Measurements from ENCODE around the gene IFNAR1. TPM values are rescaled to one million over a fixed set of nuclear protein-coding genes. Genes with fewer than 3 reads are reported as not detected.
"Not testable (repeated sequence)": the region's sequence is repeated elsewhere in the genome, so short reads cannot be mapped to it uniquely, and the experiment has no call there.

The IFNAR1 gene
- total and polyA plus RNA-seq, 5 donors, result 9.6 to 28.7 (median 25.1) TPM

GRCh38 chr21:33308586-33309490 lies 15.9 kb upstream of the IFNAR1 start:
- 33% methylated on average over 6 of the region's 6 CpGs for WGBS
- DNase-seq (no peak), ATAC-seq (no peak)
- Histone ChIP-seq H3K27me3 (ENCODE audit: control insufficient read depth, insufficient read depth) (no peaks in the 10 kb centered on the region), H3K4me3 (ENCODE audit: low read length) (no peak overlapping the region), H3K27ac (ENCODE audit: low read length) (no peak overlapping the region), H3K4me1 (ENCODE audit: control insufficient read depth, insufficient read depth, low read length) (no peaks in the 10 kb centered on the region), H3K9me3 (ENCODE audit: control insufficient read depth, low read length) (no peaks in the 10 kb centered on the region)
- intact Hi-C loops (cut with DNase I), result no loop called here

GRCh38 chr21:33309778-33310177 lies 15.0 kb upstream of the IFNAR1 start:
- Histone ChIP-seq H3K4me3 (ENCODE audit: low read length) (no peak overlapping the region), H3K27ac (ENCODE audit: low read length) (no peak overlapping the region), H3K9me3 (ENCODE audit: control insufficient read depth, low read length) (no peaks in the 10 kb centered on the region), H3K4me1 (ENCODE audit: control insufficient read depth, insufficient read depth, low read length) (no peaks in the 10 kb centered on the region), H3K27me3 (ENCODE audit: control insufficient read depth, insufficient read depth) (no peaks in the 10 kb centered on the region)
- intact Hi-C loops (cut with DNase I), result no loop called here
- 96% methylated on average over 1 of the region's 1 CpG for WGBS
- DNase-seq (no peak), ATAC-seq (no peak)

GRCh38 chr21:33312121-33312520 lies 12.6 kb upstream of the IFNAR1 start:
- Histone ChIP-seq H3K4me3 (ENCODE audit: low read length) (no peak overlapping the region), H3K9me3 (ENCODE audit: control insufficient read depth, low read length) (no peaks in the 10 kb centered on the region), H3K27me3 (ENCODE audit: control insufficient read depth, insufficient read depth) (no peaks in the 10 kb centered on the region), H3K4me1 (ENCODE audit: control insufficient read depth, insufficient read depth, low read length) (no peaks in the 10 kb centered on the region), H3K27ac (ENCODE audit: low read length) (no peak overlapping the region)
- intact Hi-C loops (cut with DNase I), result no loop called here
- no peak for ATAC-seq
- WGBS, result 90% methylated on average over 3 of the region's 3 CpGs
- no peak for DNase-seq

DNA sequence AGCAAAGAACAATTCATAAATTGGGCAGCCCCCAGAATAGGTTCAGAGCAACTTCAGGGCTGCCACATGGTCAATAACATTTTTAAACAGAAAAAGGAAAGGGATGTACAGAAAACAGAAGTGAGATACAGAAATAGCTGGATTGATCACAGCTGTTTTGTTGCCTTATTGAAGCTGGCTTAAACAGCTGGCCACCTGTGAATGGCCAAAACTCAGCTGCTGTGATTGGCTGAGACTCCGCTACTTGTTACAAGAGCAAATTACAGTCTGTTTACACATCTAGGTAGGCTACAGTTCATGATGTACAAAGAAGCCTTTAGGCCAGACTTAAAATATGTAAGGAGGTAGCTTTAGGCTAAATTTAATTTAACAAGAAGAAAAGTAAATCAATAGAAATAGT lies 11.6 kb upstream of the IFNAR1 start:
- Histone ChIP-seq H3K27me3 (ENCODE audit: control insufficient read depth, insufficient read depth) (no peaks in the 10 kb centered on the region), H3K9me3 (ENCODE audit: control insufficient read depth, low read length) (no peaks in the 10 kb centered on the region), H3K4me1 (ENCODE audit: control insufficient read depth, insufficient read depth, low read length) (no peaks in the 10 kb centered on the region), H3K27ac (ENCODE audit: low read length) (no peak overlapping the region), H3K4me3 (ENCODE audit: low read length) (no peak overlapping the region)
- no peak for DNase-seq
- intact Hi-C loops (cut with DNase I), result no loop called here
- WGBS, result 97% methylated on average over 1 of the region's 1 CpG
- no peak for ATAC-seq

GRCh38 chr21:33313611-33314010 lies 11.2 kb upstream of the IFNAR1 start:
- Histone ChIP-seq H3K27ac (ENCODE audit: low read length) (no peak overlapping the region), H3K27me3 (ENCODE audit: control insufficient read depth, insufficient read depth) (no peaks in the 10 kb centered on the region), H3K9me3 (ENCODE audit: control insufficient read depth, low read length) (no peaks in the 10 kb centered on the region), H3K4me1 (ENCODE audit: control insufficient read depth, insufficient read depth, low read length) (no peaks in the 10 kb centered on the region), H3K4me3 (ENCODE audit: low read length) (no peak overlapping the region)
- no peak for ATAC-seq
- WGBS, result 81% methylated on average over 4 of the region's 4 CpGs
- intact Hi-C loops (cut with DNase I), result no loop called here
- no peak for DNase-seq

DNA sequence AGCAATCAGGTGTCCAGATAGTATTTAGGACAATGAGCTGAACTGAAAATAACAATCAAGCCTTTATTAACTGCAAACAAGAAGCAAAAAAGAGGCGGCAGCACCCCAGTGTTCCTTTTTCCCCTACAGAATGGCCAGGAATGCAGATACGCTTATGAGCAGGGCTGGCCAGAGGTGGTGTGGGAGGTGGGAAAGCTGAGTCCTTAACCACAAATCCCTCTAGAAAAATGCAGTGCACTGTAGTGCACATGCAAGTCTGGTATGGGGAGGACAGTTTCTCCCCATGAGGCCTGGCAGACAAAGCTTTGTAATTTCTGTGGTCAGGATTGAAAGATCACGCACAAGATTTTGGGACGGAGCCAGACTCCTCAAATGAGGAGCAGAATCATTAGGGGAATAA lies 10.7 kb upstream of the IFNAR1 start:
- Histone ChIP-seq H3K4me1 (ENCODE audit: control insufficient read depth, insufficient read depth, low read length) (no peaks in the 10 kb centered on the region), H3K4me3 (ENCODE audit: low read length) (no peak overlapping the region), H3K27ac (ENCODE audit: low read length) (no peak overlapping the region), H3K27me3 (ENCODE audit: control insufficient read depth, insufficient read depth) (no peaks in the 10 kb centered on the region), H3K9me3 (ENCODE audit: control insufficient read depth, low read length) (no peaks in the 10 kb centered on the region)
- no peak for DNase-seq
- 77% methylated on average over 4 of the region's 4 CpGs for WGBS
- intact Hi-C loops (cut with DNase I), result no loop called here
- no peak for ATAC-seq

GRCh38 chr21:33315946-33316710 lies 8.6 kb upstream of the IFNAR1 start:
- no peak overlapping the region for H3K4me3 ChIP-seq (ENCODE audit: low read length)
- DNase-seq, result no peak
- WGBS, result 72% methylated on average over 5 of the region's 5 CpGs
- no peak for ATAC-seq
- H3K27ac ChIP-seq (ENCODE audit: low read length), result no peak overlapping the region
- H3K27me3 ChIP-seq (ENCODE audit: control insufficient read depth, insufficient read depth), result no peaks in the 10 kb centered on the region
- no peaks in the 10 kb centered on the region for H3K9me3 ChIP-seq (ENCODE audit: control insufficient read depth, low read length)
- intact Hi-C loops (cut with DNase I), result no loop called here
- no peaks in the 10 kb centered on the region for H3K4me1 ChIP-seq (ENCODE audit: control insufficient read depth, insufficient read depth, low read length)

DNA sequence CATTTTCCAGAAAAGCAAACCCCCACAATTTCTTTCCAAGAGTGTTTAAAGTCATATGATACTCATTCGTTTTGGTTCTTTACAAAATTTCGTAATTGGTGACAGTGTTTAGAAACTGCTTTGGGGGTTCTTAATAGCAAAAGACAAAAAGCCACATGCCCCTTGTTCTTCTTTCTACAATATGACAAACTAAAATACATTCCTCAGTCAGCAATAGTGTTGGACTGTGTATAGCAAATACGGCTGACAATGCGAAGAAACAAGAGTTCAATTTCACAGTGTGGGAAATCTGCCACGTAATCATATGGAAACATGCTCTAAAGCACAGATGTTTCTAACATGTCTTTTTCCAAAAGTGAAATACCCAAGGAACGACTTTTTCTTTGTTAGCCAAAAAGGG lies 7.6 kb upstream of the IFNAR1 start:
- no peak for DNase-seq
- H3K27ac ChIP-seq (ENCODE audit: low read length), result no peak overlapping the region
- H3K4me3 ChIP-seq (ENCODE audit: low read length), result no peak overlapping the region
- no peaks in the 10 kb centered on the region for H3K9me3 ChIP-seq (ENCODE audit: control insufficient read depth, low read length)
- intact Hi-C loops (cut with DNase I), result no loop called here
- H3K4me1 ChIP-seq (ENCODE audit: control insufficient read depth, insufficient read depth, low read length), result no peaks in the 10 kb centered on the region
- 52% methylated on average over 6 of the region's 6 CpGs for WGBS
- H3K27me3 ChIP-seq (ENCODE audit: control insufficient read depth, insufficient read depth), result no peaks in the 10 kb centered on the region
- ATAC-seq, result no peak

- Histone ChIP-seq H3K4me3 (ENCODE audit: low read length) (no peak overlapping the region), H3K9me3 (ENCODE audit: control insufficient read depth, low read length) (no peaks in the 10 kb centered on the region), H3K27ac (ENCODE audit: low read length) (no peak overlapping the region), H3K4me1 (ENCODE audit: control insufficient read depth, insufficient read depth, low read length) (no peaks in the 10 kb centered on the region), H3K27me3 (ENCODE audit: control insufficient read depth, insufficient read depth) (no peaks in the 10 kb centered on the region)
- intact Hi-C loops (cut with DNase I), result no loop called here
- WGBS, result 86% methylated on average over 14 of the region's 14 CpGs
- DNase-seq (no peak), ATAC-seq (no peak)
Measured at GRCh38 chr21:33317786-33318486, 6.8 kb upstream of the IFNAR1 start.

DNA sequence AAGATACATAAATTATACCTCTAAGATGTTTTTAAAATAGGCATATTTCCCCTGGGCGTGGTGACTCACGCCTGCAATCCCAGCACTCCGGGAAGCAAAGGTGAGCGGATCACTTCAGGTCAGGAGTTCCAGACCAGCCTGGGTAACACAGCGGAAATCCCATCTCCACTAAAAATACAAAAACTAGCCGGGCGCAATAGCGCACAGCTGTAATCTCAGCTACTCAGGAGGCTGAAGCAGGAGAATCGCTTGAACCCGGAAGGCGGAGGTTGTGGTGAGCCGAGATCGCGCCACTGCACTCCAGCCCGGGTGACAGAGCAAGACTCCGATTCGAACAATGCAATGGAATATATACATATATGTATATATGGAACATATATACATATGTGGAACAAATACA lies 3.8 kb upstream of the IFNAR1 start:
- DNase-seq; H3K4me1 ChIP-seq (ENCODE audit: control insufficient read depth, insufficient read depth, low read length); H3K27me3 ChIP-seq (ENCODE audit: control insufficient read depth, insufficient read depth); H3K27ac ChIP-seq (ENCODE audit: low read length); ATAC-seq; intact Hi-C loops (cut with DNase I); H3K4me3 ChIP-seq (ENCODE audit: low read length); H3K9me3 ChIP-seq (ENCODE audit: control insufficient read depth, low read length): not testable (repeated sequence)
- WGBS, result 86% methylated on average over 17 of the region's 17 CpGs

GRCh38 chr21:33323610-33324009 lies 1.2 kb upstream of the IFNAR1 start:
- H3K27me3 ChIP-seq (ENCODE audit: control insufficient read depth, insufficient read depth); H3K27ac ChIP-seq (ENCODE audit: low read length); H3K9me3 ChIP-seq (ENCODE audit: control insufficient read depth, low read length); H3K4me1 ChIP-seq (ENCODE audit: control insufficient read depth, insufficient read depth, low read length); DNase-seq; ATAC-seq; intact Hi-C loops (cut with DNase I); H3K4me3 ChIP-seq (ENCODE audit: low read length): not testable (repeated sequence)

All from right cardiac atrium (tissue), 5 donors.